K562 (cell line): ENCODE data around the gene DENND4C. TPM values are rescaled to one million over a fixed set of nuclear protein-coding genes. Genes with fewer than 3 reads are reported as not detected.

ENCODE experiments used
- ZFP30 ChIP-seq: fragments of 250-450 bp; sonication (Bioruptor Pico); IDR thresholded peaks from 2 replicates; pipeline ENCODE4 v1.8.0; 2022; ENCODE audit warnings: moderate library complexity, mild to moderate bottlenecking, inconsistent platforms, borderline replicate concordance
- ZNF507 ChIP-seq: conservative IDR thresholded peaks from 2 replicates; pipeline ENCODE4 v1.6.1; 2017; ENCODE audit warnings: missing genetic modification characterization, missing compliant biosample characterization
- polyA plus RNA-seq, 8 experiments: library from polyadenylated mRNA; depleted of rRNA in 4 of 8; stranded (reverse) in 5 of 8; unstranded in 3 of 8; fragments of >200 nt; fragmentation: Nextera tagmentation in 2 of 8; fragmentation: Illumina TruSeq in 1 of 8; extraction: Ambion mirVana in 2 of 8; extraction: Trizol in 1 of 8; gene quantifications; 2 replicates each; pipeline versions ENCODE4 v1.2.1 to v1.2.3, GENCODE V29; 2011 to 2014; ENCODE audit warnings: inconsistent platforms in 1 of 8, missing spikeins in 1 of 8
- total RNA-seq, 7 experiments: library from RNA; depleted of rRNA in 6 of 7; stranded (reverse); fragments of >200 nt in 6 of 7; fragmentation: Illumina TruSeq in 2 of 7; extraction: Trizol in 2 of 7; gene quantifications; 2 replicates each; pipeline versions ENCODE4 v1.2.1 to v1.2.3, GENCODE V29; 2011 to 2021; ENCODE audit warnings: low replicate concordance in 1 of 7
- TF ChIP-seq, protein P1 (sequence below): fragments of 250-450 bp; sonication (Bioruptor Pico); IDR thresholded peaks from 2 replicates; pipeline ENCODE4 v1.4.0; 2020; ENCODE audit warnings: mild to moderate bottlenecking, moderate library complexity
- TF ChIP-seq, protein P2 (sequence below): sonication (generic); formaldehyde crosslinking; IDR thresholded peaks from 2 replicates; pipeline ENCODE4 v1.8.1; 2023; ENCODE audit warnings: mild to moderate bottlenecking, missing genetic modification reagents

Gene DENND4C
- total and polyA plus RNA-seq, 9 of the 15 experiments (the other 6 are each of a cell fraction or from before 2014, with no cell fraction given) = 4.8 to 31.8 (median 13.9) TPM

DNA sequence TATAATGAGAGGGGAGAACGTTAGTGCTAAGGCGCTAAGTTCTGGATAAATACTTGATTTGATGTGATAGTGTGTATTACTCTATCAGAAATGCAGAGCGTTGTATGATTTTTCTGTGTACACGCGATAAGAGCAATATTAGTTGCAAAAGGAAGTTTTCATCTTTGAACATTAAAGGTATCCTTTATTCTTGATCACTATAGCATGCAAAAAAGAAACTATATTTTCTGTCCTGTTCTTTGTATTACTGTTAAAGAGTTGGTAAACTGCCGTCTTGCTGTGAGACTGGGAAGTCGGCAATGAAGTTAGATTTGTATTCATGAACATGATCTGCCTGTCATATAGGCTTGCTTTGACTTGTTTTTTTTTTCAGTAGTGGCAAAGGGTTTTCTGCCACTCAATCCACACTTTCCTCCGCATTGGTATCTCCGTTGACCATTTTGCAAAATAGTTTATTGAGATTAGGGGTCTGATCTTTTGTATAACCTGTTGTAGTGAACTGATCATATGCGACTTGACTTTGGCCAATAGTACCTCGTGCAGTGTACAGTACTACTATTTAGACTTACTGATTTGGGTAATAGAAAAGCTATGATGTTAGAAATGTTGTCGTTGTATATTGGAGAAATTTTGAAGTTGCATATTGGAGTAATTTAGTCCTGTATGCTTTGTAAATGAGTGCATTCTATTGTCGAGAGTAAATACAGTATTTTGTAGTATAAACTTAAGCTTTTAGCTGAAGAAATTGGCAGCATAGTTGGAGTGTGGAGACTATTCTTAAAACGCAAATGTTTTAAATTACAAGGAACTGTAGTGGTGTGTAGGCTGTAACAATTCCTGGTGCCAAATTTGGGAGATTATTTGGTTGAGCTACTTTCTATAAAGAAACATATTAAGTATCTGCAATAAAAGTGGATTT is 1.7 kb downstream of the DENND4C start (continued):
- TF ChIP-seq, protein P1, sequence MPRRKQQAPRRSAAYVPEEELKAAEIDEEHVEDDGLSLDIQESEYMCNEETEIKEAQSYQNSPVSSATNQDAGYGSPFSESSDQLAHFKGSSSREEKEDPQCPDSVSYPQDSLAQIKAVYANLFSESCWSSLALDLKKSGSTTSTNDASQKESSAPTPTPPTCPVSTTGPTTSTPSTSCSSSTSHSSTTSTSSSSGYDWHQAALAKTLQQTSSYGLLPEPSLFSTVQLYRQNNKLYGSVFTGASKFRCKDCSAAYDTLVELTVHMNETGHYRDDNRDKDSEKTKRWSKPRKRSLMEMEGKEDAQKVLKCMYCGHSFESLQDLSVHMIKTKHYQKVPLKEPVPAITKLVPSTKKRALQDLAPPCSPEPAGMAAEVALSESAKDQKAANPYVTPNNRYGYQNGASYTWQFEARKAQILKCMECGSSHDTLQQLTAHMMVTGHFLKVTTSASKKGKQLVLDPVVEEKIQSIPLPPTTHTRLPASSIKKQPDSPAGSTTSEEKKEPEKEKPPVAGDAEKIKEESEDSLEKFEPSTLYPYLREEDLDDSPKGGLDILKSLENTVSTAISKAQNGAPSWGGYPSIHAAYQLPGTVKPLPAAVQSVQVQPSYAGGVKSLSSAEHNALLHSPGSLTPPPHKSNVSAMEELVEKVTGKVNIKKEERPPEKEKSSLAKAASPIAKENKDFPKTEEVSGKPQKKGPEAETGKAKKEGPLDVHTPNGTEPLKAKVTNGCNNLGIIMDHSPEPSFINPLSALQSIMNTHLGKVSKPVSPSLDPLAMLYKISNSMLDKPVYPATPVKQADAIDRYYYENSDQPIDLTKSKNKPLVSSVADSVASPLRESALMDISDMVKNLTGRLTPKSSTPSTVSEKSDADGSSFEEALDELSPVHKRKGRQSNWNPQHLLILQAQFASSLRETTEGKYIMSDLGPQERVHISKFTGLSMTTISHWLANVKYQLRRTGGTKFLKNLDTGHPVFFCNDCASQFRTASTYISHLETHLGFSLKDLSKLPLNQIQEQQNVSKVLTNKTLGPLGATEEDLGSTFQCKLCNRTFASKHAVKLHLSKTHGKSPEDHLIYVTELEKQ (CRISPR knock-in tag) = no peak
- TF ChIP-seq ZNF507 (tag) (no peak), ZFP30 (CRISPR knock-in tag) (no peak)
- TF ChIP-seq, protein P2, sequence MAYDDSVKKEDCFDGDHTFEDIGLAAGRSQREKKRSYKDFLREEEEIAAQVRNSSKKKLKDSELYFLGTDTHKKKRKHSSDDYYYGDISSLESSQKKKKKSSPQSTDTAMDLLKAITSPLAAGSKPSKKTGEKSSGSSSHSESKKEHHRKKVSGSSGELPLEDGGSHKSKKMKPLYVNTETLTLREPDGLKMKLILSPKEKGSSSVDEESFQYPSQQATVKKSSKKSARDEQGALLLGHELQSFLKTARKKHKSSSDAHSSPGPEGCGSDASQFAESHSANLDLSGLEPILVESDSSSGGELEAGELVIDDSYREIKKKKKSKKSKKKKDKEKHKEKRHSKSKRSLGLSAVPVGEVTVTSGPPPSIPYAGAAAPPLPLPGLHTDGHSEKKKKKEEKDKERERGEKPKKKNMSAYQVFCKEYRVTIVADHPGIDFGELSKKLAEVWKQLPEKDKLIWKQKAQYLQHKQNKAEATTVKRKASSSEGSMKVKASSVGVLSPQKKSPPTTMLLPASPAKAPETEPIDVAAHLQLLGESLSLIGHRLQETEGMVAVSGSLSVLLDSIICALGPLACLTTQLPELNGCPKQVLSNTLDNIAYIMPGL (CRISPR knock-in tag) = no peak
